ENCODE measurements around the gene CPED1.

The CPED1 gene

GRCh38 chr7:121012170-121012874 is 23.8 kb downstream of the CPED1 start:
- H3K27ac ChIP-seq, result no peak overlapping the region
- no peak for TF ChIP-seq ZFX (IDR thresholded peaks at IDR 0.05; ENCODE audit: borderline replicate concordance)
- TF ChIP-seq, protein P1, sequence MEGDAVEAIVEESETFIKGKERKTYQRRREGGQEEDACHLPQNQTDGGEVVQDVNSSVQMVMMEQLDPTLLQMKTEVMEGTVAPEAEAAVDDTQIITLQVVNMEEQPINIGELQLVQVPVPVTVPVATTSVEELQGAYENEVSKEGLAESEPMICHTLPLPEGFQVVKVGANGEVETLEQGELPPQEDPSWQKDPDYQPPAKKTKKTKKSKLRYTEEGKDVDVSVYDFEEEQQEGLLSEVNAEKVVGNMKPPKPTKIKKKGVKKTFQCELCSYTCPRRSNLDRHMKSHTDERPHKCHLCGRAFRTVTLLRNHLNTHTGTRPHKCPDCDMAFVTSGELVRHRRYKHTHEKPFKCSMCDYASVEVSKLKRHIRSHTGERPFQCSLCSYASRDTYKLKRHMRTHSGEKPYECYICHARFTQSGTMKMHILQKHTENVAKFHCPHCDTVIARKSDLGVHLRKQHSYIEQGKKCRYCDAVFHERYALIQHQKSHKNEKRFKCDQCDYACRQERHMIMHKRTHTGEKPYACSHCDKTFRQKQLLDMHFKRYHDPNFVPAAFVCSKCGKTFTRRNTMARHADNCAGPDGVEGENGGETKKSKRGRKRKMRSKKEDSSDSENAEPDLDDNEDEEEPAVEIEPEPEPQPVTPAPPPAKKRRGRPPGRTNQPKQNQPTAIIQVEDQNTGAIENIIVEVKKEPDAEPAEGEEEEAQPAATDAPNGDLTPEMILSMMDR (IDR thresholded peaks at IDR 0.05), result no peak

DNA sequence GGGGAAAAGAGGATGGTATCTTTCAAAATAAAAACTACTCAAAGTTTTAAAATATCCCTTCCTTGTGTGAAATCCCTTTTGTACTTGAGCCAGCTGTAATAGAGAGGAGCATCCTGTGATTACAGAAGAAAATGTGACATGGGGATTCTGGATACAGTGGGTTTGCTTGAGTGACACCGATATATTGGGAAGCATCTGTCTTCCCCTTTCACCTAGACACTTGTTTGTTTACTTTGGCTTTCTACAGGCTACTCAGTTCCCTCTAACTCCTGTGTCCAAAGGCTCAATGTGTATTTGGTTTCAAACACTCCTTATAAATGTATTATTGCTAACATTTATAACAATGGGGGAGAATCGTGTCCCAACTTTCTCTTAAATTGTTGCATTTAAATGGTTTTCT is 24.4 kb downstream of the CPED1 start:
- no peak for TF ChIP-seq ZFX (IDR thresholded peaks at IDR 0.05; ENCODE audit: borderline replicate concordance)
- TF ChIP-seq, protein P1 (IDR thresholded peaks at IDR 0.05), result no peak
- H3K27ac ChIP-seq, result no peak overlapping the region

GRCh38 chr7:121015560-121015959 is 27.0 kb downstream of the CPED1 start:
- H3K27ac ChIP-seq, result no peak overlapping the region
- TF ChIP-seq, protein P1 (IDR thresholded peaks at IDR 0.05), result no peak
- TF ChIP-seq ZFX (IDR thresholded peaks at IDR 0.05; ENCODE audit: borderline replicate concordance), result no peak

GRCh38 chr7:121016966-121017365 is 28.5 kb downstream of the CPED1 start:
- H3K27ac ChIP-seq, result no peak overlapping the region
- TF ChIP-seq, protein P1 (IDR thresholded peaks at IDR 0.05), result no peak
- no peak for TF ChIP-seq ZFX (IDR thresholded peaks at IDR 0.05; ENCODE audit: borderline replicate concordance)

DNA sequence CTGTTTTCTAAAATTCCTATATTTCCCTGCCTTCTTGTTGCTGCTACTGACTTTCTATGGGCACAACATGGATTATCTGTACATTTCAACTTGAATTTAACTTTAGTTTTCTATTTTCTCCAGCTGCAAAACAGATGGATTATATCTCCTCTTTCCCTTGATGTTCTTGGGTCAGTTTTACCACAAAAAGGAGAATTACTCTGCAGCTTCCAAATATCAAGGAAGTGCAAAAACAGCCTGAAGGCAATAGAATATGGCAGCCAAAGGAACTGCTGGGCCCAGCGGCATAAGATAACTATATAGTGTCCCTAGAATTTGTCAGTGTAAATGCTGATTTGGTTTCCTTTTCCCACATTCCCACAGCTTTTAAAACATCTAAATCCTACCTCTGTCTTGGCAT is 29.1 kb downstream of the CPED1 start:
- TF ChIP-seq, protein P1 (IDR thresholded peaks at IDR 0.05), result no peak
- no peak for TF ChIP-seq ZFX (IDR thresholded peaks at IDR 0.05; ENCODE audit: borderline replicate concordance)
- no peak overlapping the region for H3K27ac ChIP-seq

DNA sequence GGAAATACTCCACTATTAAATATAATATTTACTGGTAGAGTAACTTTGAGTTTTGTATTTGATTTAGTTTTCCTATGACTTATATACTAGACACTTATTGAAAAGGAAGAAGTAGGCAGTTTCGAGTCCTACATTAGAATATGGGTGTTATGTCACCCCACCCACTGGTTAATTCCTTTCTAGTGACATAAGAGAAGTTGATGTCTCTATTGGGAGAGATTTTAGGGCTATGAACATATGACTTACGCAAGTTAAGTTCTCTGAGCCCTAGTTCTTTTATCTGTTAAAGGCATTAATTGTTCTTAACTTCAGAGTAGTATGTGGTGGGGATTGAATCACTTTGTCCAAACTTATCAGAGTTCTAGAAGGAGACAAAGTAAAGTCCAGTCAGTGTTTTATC is 30.5 kb downstream of the CPED1 start:
- H3K27ac ChIP-seq, result no peak overlapping the region
- TF ChIP-seq, protein P1 (IDR thresholded peaks at IDR 0.05), result no peak
- no peak for TF ChIP-seq ZFX (IDR thresholded peaks at IDR 0.05; ENCODE audit: borderline replicate concordance)

DNA sequence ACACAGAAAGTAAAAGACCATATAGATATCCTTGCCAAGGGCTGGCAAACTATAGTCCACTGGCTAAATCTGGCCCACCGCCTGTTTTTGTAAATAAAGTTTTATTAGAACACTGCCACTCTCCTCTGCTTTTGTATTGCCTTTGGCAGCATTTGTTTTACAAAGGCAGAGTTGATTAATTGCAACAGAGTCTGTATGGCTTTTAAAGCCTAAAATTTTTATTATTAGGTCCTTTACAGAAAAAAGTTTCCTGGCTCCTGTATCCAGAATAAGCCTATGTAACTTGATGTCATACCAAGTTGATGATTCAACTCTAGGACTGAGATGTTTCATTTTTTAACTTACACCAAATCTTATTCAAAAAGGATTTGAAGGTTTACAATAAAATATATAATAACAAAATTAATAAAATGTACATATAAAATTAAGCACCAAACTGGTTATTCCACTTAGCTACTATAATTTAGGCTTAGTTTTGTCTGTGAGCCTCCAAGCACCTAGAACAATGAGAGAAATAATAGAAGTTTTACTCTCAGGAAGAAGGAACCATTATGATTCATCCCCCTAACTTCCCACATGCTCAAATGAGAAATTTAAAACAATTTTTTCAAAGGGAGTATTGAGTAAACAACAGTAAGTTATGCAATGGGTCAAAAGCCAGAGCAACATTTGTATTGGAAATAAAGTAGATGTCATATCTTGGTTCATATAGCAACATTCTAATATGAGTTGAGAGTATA is 31.9 kb downstream of the CPED1 start:
- H3K27ac ChIP-seq, result no peak overlapping the region
- TF ChIP-seq, protein P1 (IDR thresholded peaks at IDR 0.05), result no peak
- TF ChIP-seq ZFX (IDR thresholded peaks at IDR 0.05; ENCODE audit: borderline replicate concordance), result no peak

Measured in 22Rv1 (cell line).